COLO829 (cell line): ENCODE measurements around the gene COL28A1.
"Not testable (repeated sequence)": the region's sequence is repeated elsewhere in the genome, so short reads cannot be mapped to it uniquely, and the experiment has no call there.

Source experiments
- DNase-seq: peaks from one replicate; pipeline ENCODE4 v3.0.0; 2012; ENCODE audit warnings: low spot score

The COL28A1 gene

GRCh38 chr7:7561591-7561990 lies 25.9 kb upstream of the COL28A1 start:
- not testable (repeated sequence) for DNase-seq

GRCh38 chr7:7557252-7557651 lies 21.6 kb upstream of the COL28A1 start:
- no peak for DNase-seq

- DNase-seq, result no peak
These were observed 21.2 kb upstream of the COL28A1 start for GRCh38 chr7:7556852-7557251.

GRCh38 chr7:7554649-7555575 lies 19.2 kb upstream of the COL28A1 start:
- DNase-seq, result no peak

- no peak for DNase-seq
These were observed 18.4 kb upstream of the COL28A1 start for GRCh38 chr7:7554021-7554432.

GRCh38 chr7:7553386-7553785 lies 17.7 kb upstream of the COL28A1 start:
- DNase-seq, result no peak

- DNase-seq, result no peak
These were observed 16.5 kb upstream of the COL28A1 start for GRCh38 chr7:7552199-7552598.

- DNase-seq, result no peak
These were observed 15.0 kb upstream of the COL28A1 start for GRCh38 chr7:7550663-7551062.

- no peak for DNase-seq
These were observed 12.7 kb upstream of the COL28A1 start for GRCh38 chr7:7548407-7548806.

GRCh38 chr7:7542251-7542835 lies 6.7 kb upstream of the COL28A1 start:
- no peak for DNase-seq

GRCh38 chr7:7539711-7540110 lies 4.0 kb upstream of the COL28A1 start:
- DNase-seq, result no peak

- DNase-seq, result no peak
These were observed 3.5 kb upstream of the COL28A1 start for GRCh38 chr7:7539152-7539551.

- no peak for DNase-seq
These were observed 2.0 kb upstream of the COL28A1 start for GRCh38 chr7:7537711-7538110.

- no peak for DNase-seq
These were observed 835 bp upstream of the COL28A1 start for GRCh38 chr7:7536396-7537019.

- no peak for DNase-seq
These were observed 1.7 kb downstream of the COL28A1 start for GRCh38 chr7:7533831-7534430.

GRCh38 chr7:7529328-7529727 lies 6.3 kb downstream of the COL28A1 start:
- DNase-seq, result no peak

- DNase-seq, result peak; percentile 40
These were observed 8.6 kb downstream of the COL28A1 start for GRCh38 chr7:7527047-7527446.

GRCh38 chr7:7526006-7526405 lies 9.7 kb downstream of the COL28A1 start:
- no peak for DNase-seq

GRCh38 chr7:7524121-7524520 lies 11.6 kb downstream of the COL28A1 start:
- peak; percentile 93 for DNase-seq

GRCh38 chr7:7522421-7522820 lies 13.3 kb downstream of the COL28A1 start:
- no peak for DNase-seq

- DNase-seq, result no peak
These were observed 14.4 kb downstream of the COL28A1 start for GRCh38 chr7:7521259-7521658.

- DNase-seq, result no peak
These were observed 16.1 kb downstream of the COL28A1 start for GRCh38 chr7:7519528-7519927.

GRCh38 chr7:7519056-7519455 lies 16.6 kb downstream of the COL28A1 start:
- DNase-seq, result no peak
